Type B pancreatic cell (in vitro differentiated cells): ENCODE data around the gene CFAP77. TPM values are rescaled to one million over a fixed set of nuclear protein-coding genes. Genes with fewer than 3 reads are reported as not detected.
A peak's percentile ranks its signal among the peaks of the same experiment; 100 is the strongest.

Source experiments
- DNase-seq: peaks from one replicate; pipeline ENCODE4 v3.0.0; 2021; ENCODE audit warnings: mixed read lengths; ENCODE audit not compliant: unreplicated experiment; ENCODE audit errors: extremely low spot score
- H3K27ac Mint-ChIP-seq: 2 replicates; pipeline ENCODE4 v1.8.0; 2021; ENCODE audit warnings: mild to moderate bottlenecking, mixed read lengths
- H3K27me3 Mint-ChIP-seq: 2 replicates; pipeline ENCODE4 v1.8.0; 2021; ENCODE audit warnings: mixed read lengths
- H3K36me3 Mint-ChIP-seq: 2 replicates; pipeline ENCODE4 v1.8.0; 2021; ENCODE audit warnings: mixed read lengths
- H3K4me1 Mint-ChIP-seq: one replicate; pipeline ENCODE4 v1.8.0; 2021; ENCODE audit warnings: mixed read lengths; ENCODE audit not compliant: unreplicated experiment
- H3K4me3 Mint-ChIP-seq: 2 replicates; pipeline ENCODE4 v1.8.0; 2021; ENCODE audit warnings: mild to moderate bottlenecking, mixed read lengths
- H3K9me3 Mint-ChIP-seq: 2 replicates; pipeline ENCODE4 v1.8.0; 2021; ENCODE audit warnings: mixed read lengths
- CTCF ChIP-seq: fragments of 200-600 bp; sonication (generic); conservative IDR thresholded peaks from 2 replicates; pipeline ENCODE4 v1.5.0; 2021; ENCODE audit warnings: antibody characterized with exemption, mild to moderate bottlenecking
- total RNA-seq: library from RNA; stranded (reverse); gene quantifications from 2 replicates; pipeline ENCODE4 v1.2.1, GENCODE V29; 2021; ENCODE audit warnings: low replicate concordance

Gene CFAP77
- total RNA-seq, 1 donor from 2014 or later, result 1.5 TPM

GRCh38 chr9:132572921-132573320 is 162.9 kb downstream of the CFAP77 start:
- Mint-ChIP-seq H3K4me3 (no peak overlapping the region), H3K27ac (no peak overlapping the region), H3K4me1 (no peaks in the 10 kb centered on the region), H3K36me3 (no peaks in the 10 kb centered on the region), H3K9me3 (no peaks in the 10 kb centered on the region), H3K27me3 (peaks cover 65% of the 10 kb centered on the region)
- TF ChIP-seq CTCF, result no peak
- DNase-seq, result no peak

DNA sequence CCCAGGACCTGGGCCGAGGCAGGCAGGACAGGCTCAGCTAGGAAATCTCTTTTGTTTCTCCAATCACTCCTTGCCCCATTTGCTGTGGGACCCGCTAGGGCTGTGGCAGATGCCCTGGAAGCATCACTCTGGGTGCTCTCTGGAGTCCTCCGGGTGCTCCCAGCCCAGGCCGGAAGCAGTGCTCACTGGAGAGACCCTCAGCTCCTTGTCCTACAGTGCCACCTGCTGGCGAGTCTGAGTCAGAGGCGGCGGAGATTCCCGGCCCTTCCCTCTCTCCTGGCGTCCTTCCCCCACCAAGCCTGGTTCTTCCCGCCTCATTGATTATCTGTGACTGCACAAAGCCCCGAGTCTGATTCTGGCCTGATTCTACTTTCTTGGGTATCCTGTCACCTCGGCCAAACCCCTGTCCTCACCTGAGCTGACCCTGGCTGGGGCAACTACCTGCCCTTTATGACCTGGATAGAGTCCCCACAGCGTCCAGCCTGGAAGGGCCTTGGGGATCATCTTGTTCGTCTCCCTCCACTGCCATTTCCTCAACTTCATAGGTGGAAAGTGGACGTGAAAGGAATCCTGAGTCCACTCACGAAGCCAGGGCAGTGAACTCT is 165.1 kb downstream of the CFAP77 start:
- Mint-ChIP-seq H3K4me1 (no peaks in the 10 kb centered on the region), H3K36me3 (no peaks in the 10 kb centered on the region), H3K27me3 (peaks cover 82% of the 10 kb centered on the region), H3K27ac (no peak overlapping the region), H3K9me3 (no peaks in the 10 kb centered on the region), H3K4me3 (no peak overlapping the region)
- peak; percentile 94 for TF ChIP-seq CTCF
- peak; percentile 88 for DNase-seq

- Mint-ChIP-seq H3K4me1 (no peaks in the 10 kb centered on the region), H3K4me3 (no peak overlapping the region), H3K9me3 (no peaks in the 10 kb centered on the region), H3K36me3 (no peaks in the 10 kb centered on the region), H3K27ac (no peak overlapping the region), H3K27me3 (peaks cover 85% of the 10 kb centered on the region)
- no peak for TF ChIP-seq CTCF
- DNase-seq, result no peak
These were observed 165.8 kb downstream of the CFAP77 start for GRCh38 chr9:132575811-132576210.

DNA sequence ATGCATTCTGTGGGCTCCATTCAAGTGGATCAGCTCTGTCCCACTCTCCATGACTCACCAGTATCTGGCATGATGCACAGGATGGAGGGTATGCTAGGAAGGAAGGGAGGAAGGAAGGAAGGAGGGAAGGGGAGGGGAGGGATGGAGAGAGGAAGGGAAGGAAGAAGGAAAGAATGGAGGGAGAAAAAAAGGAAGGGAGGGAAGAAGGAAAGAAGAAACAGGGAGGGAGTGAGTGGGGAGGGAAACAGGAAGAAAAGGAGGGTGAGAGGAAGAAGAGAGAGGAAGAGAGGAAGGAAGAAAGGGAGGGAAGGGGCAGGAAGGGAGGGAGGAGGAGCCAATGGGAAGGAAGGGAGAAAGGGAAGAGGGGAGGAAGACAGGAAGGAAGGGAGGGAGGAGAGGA is 167.1 kb downstream of the CFAP77 start:
- H3K36me3 Mint-ChIP-seq, result no peaks in the 10 kb centered on the region
- H3K4me1 Mint-ChIP-seq, result no peaks in the 10 kb centered on the region
- H3K27ac Mint-ChIP-seq, result no peak overlapping the region
- H3K4me3 Mint-ChIP-seq, result no peak overlapping the region
- H3K9me3 Mint-ChIP-seq, result no peaks in the 10 kb centered on the region
- H3K27me3 Mint-ChIP-seq, result peaks cover 85% of the 10 kb centered on the region
- TF ChIP-seq CTCF, result no peak
- no peak for DNase-seq

- H3K27ac Mint-ChIP-seq, result no peak overlapping the region
- H3K36me3 Mint-ChIP-seq, result no peaks in the 10 kb centered on the region
- no peak for DNase-seq
- no peak for TF ChIP-seq CTCF
- H3K27me3 Mint-ChIP-seq, result peaks cover 86% of the 10 kb centered on the region
- H3K4me1 Mint-ChIP-seq, result no peaks in the 10 kb centered on the region
- no peaks in the 10 kb centered on the region for H3K9me3 Mint-ChIP-seq
- no peak overlapping the region for H3K4me3 Mint-ChIP-seq
These were observed 168.4 kb downstream of the CFAP77 start for GRCh38 chr9:132578367-132578932.
